Large intestine (tissue), 3 donors: Measurements from ENCODE around the gene ARHGEF4. TPM values are rescaled to one million over a fixed set of nuclear protein-coding genes. Genes with fewer than 3 reads are reported as not detected.
A peak's percentile ranks its signal among the peaks of the same experiment; 100 is the strongest.

Experiments used
- DNase-seq, 2 donors: peaks; one replicate each; pipeline versions ENCODE4 v3.0.0 to v3.0.0-alpha.2; 2013
- H3K27ac ChIP-seq: one replicate; pipeline ENCODE4 v1.5.1; 2013; ENCODE audit warnings: low read length
- H3K27me3 ChIP-seq: 2 replicates; pipeline ENCODE4 v1.6.1; 2013; ENCODE audit warnings: low read length; ENCODE audit not compliant: control insufficient read depth, insufficient read depth
- H3K36me3 ChIP-seq: 2 replicates; pipeline ENCODE4 v1.6.1; 2013; ENCODE audit warnings: low read length; ENCODE audit not compliant: control insufficient read depth, insufficient read depth
- H3K4me1 ChIP-seq: one replicate; pipeline ENCODE4 v1.6.1; 2013; ENCODE audit warnings: low read length; ENCODE audit not compliant: control insufficient read depth, insufficient read depth
- H3K4me3 ChIP-seq: one replicate; pipeline ENCODE4 v1.5.1; 2013; ENCODE audit warnings: low read length
- H3K9me3 ChIP-seq: one replicate; pipeline ENCODE4 v1.6.1; 2013; ENCODE audit warnings: mild to moderate bottlenecking, low read depth, low read length, moderate library complexity; ENCODE audit not compliant: control insufficient read depth
- WGBS: methylation state at CpG from one replicate; pipeline ENCODE4 v1.1.5; 2013; ENCODE audit warnings: low lambda C conversion rate; ENCODE audit not compliant: insufficient coverage; 5-methylcytosine and 5-hydroxymethylcytosine counted together
- polyA plus RNA-seq: library from polyadenylated mRNA; unstranded; fragments of 120-200 nt; gene quantifications from one replicate; pipeline ENCODE4 v1.2.1, GENCODE V29; 2013

ARHGEF4 gene
- polyA plus RNA-seq, 1 donor, result 5.4 TPM

- no peak overlapping the region for H3K4me3 ChIP-seq
- H3K4me1 ChIP-seq, result no peaks in the 10 kb centered on the region
- no CpG with 5 or more reads among the region's 7 CpGs for WGBS
- H3K27ac ChIP-seq, result no peak overlapping the region
- H3K27me3 ChIP-seq, result no peaks in the 10 kb centered on the region
- DNase-seq, result no peak
- peaks cover 85% of the 10 kb centered on the region for H3K36me3 ChIP-seq
- H3K9me3 ChIP-seq, result no peaks in the 10 kb centered on the region
These were observed 217.8 kb downstream of the ARHGEF4 start for GRCh38 chr2:131054488-131054887.

- H3K9me3 ChIP-seq, result no peaks in the 10 kb centered on the region
- WGBS, result 100% methylated on average over 1 of the region's 26 CpGs
- no peaks in the 10 kb centered on the region for H3K27me3 ChIP-seq
- DNase-seq, result no peak
- H3K27ac ChIP-seq, result no peak overlapping the region
- H3K36me3 ChIP-seq, result peaks cover 82% of the 10 kb centered on the region
- H3K4me3 ChIP-seq, result no peak overlapping the region
- H3K4me1 ChIP-seq, result no peaks in the 10 kb centered on the region
These were observed 218.7 kb downstream of the ARHGEF4 start for GRCh38 chr2:131055169-131056065.

- H3K27me3 ChIP-seq, result no peaks in the 10 kb centered on the region
- peaks cover 77% of the 10 kb centered on the region for H3K36me3 ChIP-seq
- no peaks in the 10 kb centered on the region for H3K4me1 ChIP-seq
- no peak overlapping the region for H3K27ac ChIP-seq
- no peak overlapping the region for H3K4me3 ChIP-seq
- no peaks in the 10 kb centered on the region for H3K9me3 ChIP-seq
- no peak for DNase-seq
- no CpG with 5 or more reads among the region's 5 CpGs for WGBS
These were observed 219.7 kb downstream of the ARHGEF4 start for GRCh38 chr2:131056204-131056931.

GRCh38 chr2:131056932-131057287, 220.2 kb downstream of the ARHGEF4 start:
- peaks cover 75% of the 10 kb centered on the region for H3K36me3 ChIP-seq
- DNase-seq, result no peak
- H3K9me3 ChIP-seq, result no peaks in the 10 kb centered on the region
- no peak overlapping the region for H3K4me3 ChIP-seq
- no peaks in the 10 kb centered on the region for H3K4me1 ChIP-seq
- H3K27me3 ChIP-seq, result no peaks in the 10 kb centered on the region
- no peak overlapping the region for H3K27ac ChIP-seq
- no CpG with 5 or more reads among the region's 4 CpGs for WGBS

- Histone ChIP-seq H3K4me1 (no peaks in the 10 kb centered on the region), H3K9me3 (no peaks in the 10 kb centered on the region), H3K36me3 (peaks cover 71% of the 10 kb centered on the region), H3K4me3 (no peak overlapping the region), H3K27me3 (no peaks in the 10 kb centered on the region), H3K27ac (no peak overlapping the region)
- WGBS, result no CpG with 5 or more reads among the region's 8 CpGs
- DNase-seq, result no peak
These were observed 221.6 kb downstream of the ARHGEF4 start for GRCh38 chr2:131058214-131058843.

GRCh38 chr2:131058920-131059319, 222.2 kb downstream of the ARHGEF4 start:
- WGBS, result no CpG with 5 or more reads among the region's 4 CpGs
- no peak for DNase-seq
- H3K4me3 ChIP-seq, result no peak overlapping the region
- no peaks in the 10 kb centered on the region for H3K4me1 ChIP-seq
- no peaks in the 10 kb centered on the region for H3K9me3 ChIP-seq
- H3K27ac ChIP-seq, result no peak overlapping the region
- peaks cover 69% of the 10 kb centered on the region for H3K36me3 ChIP-seq
- no peaks in the 10 kb centered on the region for H3K27me3 ChIP-seq

- no peaks in the 10 kb centered on the region for H3K9me3 ChIP-seq
- no peaks in the 10 kb centered on the region for H3K27me3 ChIP-seq
- no peak for DNase-seq
- 90% methylated on average over 5 of the region's 11 CpGs for WGBS
- peaks cover 8% of the 10 kb centered on the region for H3K4me1 ChIP-seq
- no peak overlapping the region for H3K4me3 ChIP-seq
- no peak overlapping the region for H3K27ac ChIP-seq
- H3K36me3 ChIP-seq, result peaks cover 50% of the 10 kb centered on the region
These were observed 227.0 kb downstream of the ARHGEF4 start for GRCh38 chr2:131063501-131064283.

GRCh38 chr2:131064589-131065512, 228.1 kb downstream of the ARHGEF4 start:
- 52% methylated on average over 4 of the region's 14 CpGs for WGBS
- no peaks in the 10 kb centered on the region for H3K27me3 ChIP-seq
- no peak overlapping the region for H3K4me3 ChIP-seq
- H3K36me3 ChIP-seq, result peaks cover 50% of the 10 kb centered on the region
- no peaks in the 10 kb centered on the region for H3K9me3 ChIP-seq
- H3K4me1 ChIP-seq, result peaks cover 8% of the 10 kb centered on the region
- peak in 1 of 2 donors; percentile 20 for DNase-seq
- H3K27ac ChIP-seq, result no peak overlapping the region

GRCh38 chr2:131067465-131068125, 230.9 kb downstream of the ARHGEF4 start:
- no CpG with 5 or more reads among the region's 2 CpGs for WGBS
- Histone ChIP-seq H3K36me3 (peaks cover 57% of the 10 kb centered on the region), H3K4me3 (no peak overlapping the region)

More at GRCh38 chr2:131067465-131068125, 230.9 kb downstream of the ARHGEF4 start:
- Histone ChIP-seq H3K27ac (no peak overlapping the region), H3K4me1 (peaks cover 8% of the 10 kb centered on the region), H3K27me3 (no peaks in the 10 kb centered on the region), H3K9me3 (no peaks in the 10 kb centered on the region)
- no peak for DNase-seq
